Loucy (cell line): Measurements from ENCODE around the gene FOXK1.

Experiments
- H2AFZ ChIP-seq: fragments of 200-600 bp; sonication (generic); 2 replicates; pipeline ENCODE4 v1.6.0; 2016; ENCODE audit warnings: antibody characterized with exemption, mild to moderate bottlenecking, low read length, moderate library complexity
- H3F3A ChIP-seq: fragments of 200-600 bp; 2 replicates; pipeline ENCODE4 v1.6.0; 2016; ENCODE audit warnings: antibody characterized with exemption, low read depth, mild to moderate bottlenecking
- H3K27me3 ChIP-seq: fragments of 200-600 bp; sonication (generic); 2 replicates; pipeline ENCODE4 v1.6.1; 2014; ENCODE audit warnings: low read length, mild to moderate bottlenecking; ENCODE audit not compliant: insufficient read depth, poor library complexity, severe bottlenecking
- H3K36me3 ChIP-seq: fragments of 200-600 bp; sonication (generic); 2 replicates; pipeline ENCODE4 v1.6.1; 2016; ENCODE audit warnings: low read length; ENCODE audit not compliant: insufficient read depth
- H3K4me1 ChIP-seq: fragments of 200-600 bp; sonication (generic); 2 replicates; pipeline ENCODE4 v1.5.1; 2014; ENCODE audit warnings: low read length, mild to moderate bottlenecking; ENCODE audit not compliant: insufficient read depth, poor library complexity, severe bottlenecking
- H3K4me2 ChIP-seq: fragments of 200-600 bp; sonication (generic); 2 replicates; pipeline ENCODE4 v1.6.0; 2014; ENCODE audit warnings: antibody characterized with exemption, low read length, low read depth, mild to moderate bottlenecking; ENCODE audit not compliant: poor library complexity, severe bottlenecking
- H3K4me3 ChIP-seq: fragments of 200-600 bp; sonication (generic); 2 replicates; pipeline ENCODE4 v1.5.1; 2014; ENCODE audit warnings: low read length, mild to moderate bottlenecking, mixed read lengths; ENCODE audit not compliant: poor library complexity, severe bottlenecking
- H3K79me2 ChIP-seq: fragments of 200-600 bp; sonication (generic); 2 replicates; pipeline ENCODE4 v1.6.1; 2014; ENCODE audit warnings: low read length; ENCODE audit not compliant: insufficient read depth
- H3K9ac ChIP-seq: fragments of 200-600 bp; sonication (generic); 2 replicates; pipeline ENCODE4 v1.6.0; 2014; ENCODE audit warnings: mild to moderate bottlenecking, low read depth, low read length, moderate library complexity; ENCODE audit not compliant: poor library complexity, severe bottlenecking
- H3K9me2 ChIP-seq: fragments of 200-600 bp; sonication (generic); replicated peaks from 2 replicates; pipeline ENCODE4 v1.6.1; 2016; ENCODE audit warnings: low read depth, low read length, mixed read lengths
- H3K9me3 ChIP-seq: fragments of 200-600 bp; sonication (generic); 2 replicates; pipeline ENCODE4 v1.6.1; 2014; ENCODE audit warnings: mild to moderate bottlenecking, antibody characterized with exemption, low read length, low read depth; ENCODE audit not compliant: insufficient read depth
- H4K20me1 ChIP-seq: fragments of 200-600 bp; sonication (generic); 2 replicates; pipeline ENCODE4 v1.6.0; 2014; ENCODE audit warnings: antibody characterized with exemption, low read length, mild to moderate bottlenecking; ENCODE audit not compliant: insufficient read depth, poor library complexity, severe bottlenecking
- EZH2phosphoT487 ChIP-seq: fragments of 200-600 bp; IDR thresholded peaks from 2 replicates; pipeline ENCODE4 v1.6.1; 2018; ENCODE audit warnings: antibody characterized with exemption, mild to moderate bottlenecking, moderate library complexity, borderline replicate concordance
- TF ChIP-seq, protein P1 (sequence below): fragments of 200-600 bp; sonication (generic); conservative IDR thresholded peaks from 2 replicates; pipeline ENCODE4 v1.5.1; 2014; ENCODE audit warnings: mild to moderate bottlenecking, antibody characterized with exemption, low read length

The FOXK1 gene

DNA sequence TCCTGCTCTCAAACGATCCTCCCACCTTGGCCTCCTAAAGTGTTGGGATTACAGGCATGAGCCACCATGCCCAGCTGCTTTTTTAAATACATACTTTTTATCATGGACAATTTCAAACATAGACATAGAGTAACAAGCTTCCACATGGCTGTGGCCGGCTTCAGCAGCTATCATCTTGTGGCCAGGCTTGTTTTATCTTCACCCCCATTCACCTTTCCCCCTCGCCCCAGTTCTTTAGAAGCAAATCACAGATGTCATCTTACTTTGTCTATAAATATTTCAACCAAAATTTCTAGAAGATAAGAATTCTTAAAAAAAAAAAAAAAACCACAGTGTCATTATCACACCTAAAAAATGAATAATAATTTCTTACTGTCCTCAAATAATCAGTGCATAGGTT, 5.9 kb downstream of the FOXK1 start:
- Histone ChIP-seq H3F3A (no peaks in the 10 kb centered on the region), H2AFZ (no peak overlapping the region), H3K4me2 (peak overlapping the region; percentile 26), H3K9ac (peak overlapping the region; percentile 4), H3K36me3 (no peaks in the 10 kb centered on the region; the same call in 1 of the 2 replicates), H4K20me1 (peaks cover 57% of the 10 kb centered on the region), H3K9me2 (no peaks in the 10 kb centered on the region), H3K27me3 (no peaks in the 10 kb centered on the region), H3K4me3 (no peak overlapping the region), H3K9me3 (no peaks in the 10 kb centered on the region), H3K4me1 (peaks cover 26% of the 10 kb centered on the region), H3K79me2 (peaks cover 99% of the 10 kb centered on the region)
- TF ChIP-seq, protein P1, sequence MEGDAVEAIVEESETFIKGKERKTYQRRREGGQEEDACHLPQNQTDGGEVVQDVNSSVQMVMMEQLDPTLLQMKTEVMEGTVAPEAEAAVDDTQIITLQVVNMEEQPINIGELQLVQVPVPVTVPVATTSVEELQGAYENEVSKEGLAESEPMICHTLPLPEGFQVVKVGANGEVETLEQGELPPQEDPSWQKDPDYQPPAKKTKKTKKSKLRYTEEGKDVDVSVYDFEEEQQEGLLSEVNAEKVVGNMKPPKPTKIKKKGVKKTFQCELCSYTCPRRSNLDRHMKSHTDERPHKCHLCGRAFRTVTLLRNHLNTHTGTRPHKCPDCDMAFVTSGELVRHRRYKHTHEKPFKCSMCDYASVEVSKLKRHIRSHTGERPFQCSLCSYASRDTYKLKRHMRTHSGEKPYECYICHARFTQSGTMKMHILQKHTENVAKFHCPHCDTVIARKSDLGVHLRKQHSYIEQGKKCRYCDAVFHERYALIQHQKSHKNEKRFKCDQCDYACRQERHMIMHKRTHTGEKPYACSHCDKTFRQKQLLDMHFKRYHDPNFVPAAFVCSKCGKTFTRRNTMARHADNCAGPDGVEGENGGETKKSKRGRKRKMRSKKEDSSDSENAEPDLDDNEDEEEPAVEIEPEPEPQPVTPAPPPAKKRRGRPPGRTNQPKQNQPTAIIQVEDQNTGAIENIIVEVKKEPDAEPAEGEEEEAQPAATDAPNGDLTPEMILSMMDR: no peak
- TF ChIP-seq EZH2phosphoT487: no peak

DNA sequence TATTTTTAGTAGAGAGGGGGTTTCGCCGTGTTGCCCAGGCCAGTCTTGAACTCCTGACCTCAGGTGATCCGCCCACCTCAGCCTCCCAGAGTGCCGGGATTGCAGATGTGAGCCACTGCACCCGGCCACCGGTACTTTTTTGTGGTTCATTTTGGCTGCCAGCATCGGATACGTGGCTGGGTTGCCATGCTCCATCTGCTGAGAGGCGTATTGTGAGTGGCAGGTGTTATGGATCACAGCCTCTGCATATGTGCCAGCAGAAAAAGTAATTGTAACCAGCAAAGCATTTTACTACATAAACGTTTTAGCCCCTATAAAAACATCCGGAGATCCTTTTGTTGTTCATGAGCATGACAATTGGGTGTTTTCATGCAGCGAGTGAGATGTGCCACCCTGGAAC, 7.1 kb downstream of the FOXK1 start:
- Histone ChIP-seq H4K20me1 (peaks cover 53% of the 10 kb centered on the region), H3K9me2 (no peaks in the 10 kb centered on the region), H2AFZ (no peak overlapping the region), H3K27me3 (no peaks in the 10 kb centered on the region), H3K9ac (no peak overlapping the region), H3K4me2 (no peak overlapping the region), H3F3A (no peaks in the 10 kb centered on the region), H3K79me2 (peaks cover 99% of the 10 kb centered on the region), H3K9me3 (no peaks in the 10 kb centered on the region), H3K36me3 (no peaks in the 10 kb centered on the region; the same call in 1 of the 2 replicates), H3K4me3 (no peak overlapping the region), H3K4me1 (peaks cover 24% of the 10 kb centered on the region)
- TF ChIP-seq, protein P1: no peak
- TF ChIP-seq EZH2phosphoT487: no peak

DNA sequence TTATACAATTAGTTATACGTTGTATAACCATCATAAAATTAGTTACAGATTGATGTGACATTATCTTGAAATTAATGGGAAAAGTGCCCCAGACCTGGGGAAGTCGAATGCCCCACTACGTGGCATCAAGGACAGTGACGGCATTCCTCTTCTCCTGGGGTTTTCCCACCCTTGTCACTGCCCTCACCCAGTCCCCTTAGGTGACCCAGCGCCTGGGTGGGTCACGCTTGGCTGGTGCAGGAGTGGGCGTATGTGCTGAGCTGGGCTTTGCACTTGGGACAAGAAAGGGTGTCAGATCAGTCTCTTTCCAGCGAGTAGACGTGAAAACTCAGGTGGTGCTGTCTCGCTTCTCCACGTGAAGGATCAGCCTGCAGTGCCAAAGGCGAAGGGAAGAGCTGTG, 7.6 kb downstream of the FOXK1 start:
- Histone ChIP-seq H3K79me2 (peaks cover 99% of the 10 kb centered on the region), H2AFZ (no peak overlapping the region), H3K4me1 (peaks cover 18% of the 10 kb centered on the region), H3K4me2 (no peak overlapping the region), H3K9me2 (no peaks in the 10 kb centered on the region), H3K9ac (no peak overlapping the region), H4K20me1 (peaks cover 47% of the 10 kb centered on the region), H3F3A (no peaks in the 10 kb centered on the region), H3K9me3 (no peaks in the 10 kb centered on the region), H3K27me3 (no peaks in the 10 kb centered on the region), H3K36me3 (no peaks in the 10 kb centered on the region; the same call in 1 of the 2 replicates), H3K4me3 (no peak overlapping the region)
- TF ChIP-seq EZH2phosphoT487: no peak
- TF ChIP-seq, protein P1: no peak
